Osteocyte (in vitro differentiated cells): ENCODE results near the gene ERI3. TPM values are rescaled to one million over a fixed set of nuclear protein-coding genes. Genes with fewer than 3 reads are reported as not detected.

Experiments
- DNase-seq: peaks from one replicate; pipeline ENCODE4 v3.0.0; 2021; ENCODE audit warnings: mixed read lengths; ENCODE audit not compliant: unreplicated experiment; ENCODE audit errors: extremely low spot score
- H3K27ac Mint-ChIP-seq: one replicate; pipeline ENCODE4 v1.8.0; 2021; ENCODE audit warnings: mild to moderate bottlenecking, mixed read lengths; ENCODE audit not compliant: unreplicated experiment
- H3K27me3 Mint-ChIP-seq: one replicate; pipeline ENCODE4 v1.8.0; 2021; ENCODE audit warnings: mixed read lengths; ENCODE audit not compliant: unreplicated experiment
- H3K36me3 Mint-ChIP-seq: one replicate; pipeline ENCODE4 v1.8.0; 2021; ENCODE audit warnings: mixed read lengths; ENCODE audit not compliant: unreplicated experiment
- H3K4me1 Mint-ChIP-seq: one replicate; pipeline ENCODE4 v1.8.0; 2021; ENCODE audit warnings: mixed read lengths; ENCODE audit not compliant: unreplicated experiment
- H3K4me3 Mint-ChIP-seq: one replicate; pipeline ENCODE4 v1.8.0; 2021; ENCODE audit warnings: mild to moderate bottlenecking, moderate library complexity, mixed read lengths; ENCODE audit not compliant: unreplicated experiment
- H3K9me3 Mint-ChIP-seq: one replicate; pipeline ENCODE4 v1.8.0; 2021; ENCODE audit warnings: mixed read lengths; ENCODE audit not compliant: unreplicated experiment
- total RNA-seq: library from RNA; stranded (reverse); gene quantifications from 2 replicates; pipeline ENCODE4 v1.2.1, GENCODE V29; 2021
- TF ChIP-seq, protein P1 (sequence below): fragments of 200-600 bp; sonication (generic); IDR thresholded peaks from 2 replicates; pipeline ENCODE4 v1.5.0; 2021; ENCODE audit warnings: antibody characterized with exemption, mild to moderate bottlenecking, moderate library complexity

ERI3 gene
- total RNA-seq, 1 donor from 2014 or later, result 58.6 TPM

GRCh38 chr1:44326821-44327465, 28.1 kb downstream of the ERI3 start:
- H3K27ac Mint-ChIP-seq, result peak overlapping the region; percentile 95
- DNase-seq, result no peak
- H3K9me3 Mint-ChIP-seq, result no peaks in the 10 kb centered on the region
- peaks cover 12% of the 10 kb centered on the region for H3K36me3 Mint-ChIP-seq
- TF ChIP-seq, protein P1, sequence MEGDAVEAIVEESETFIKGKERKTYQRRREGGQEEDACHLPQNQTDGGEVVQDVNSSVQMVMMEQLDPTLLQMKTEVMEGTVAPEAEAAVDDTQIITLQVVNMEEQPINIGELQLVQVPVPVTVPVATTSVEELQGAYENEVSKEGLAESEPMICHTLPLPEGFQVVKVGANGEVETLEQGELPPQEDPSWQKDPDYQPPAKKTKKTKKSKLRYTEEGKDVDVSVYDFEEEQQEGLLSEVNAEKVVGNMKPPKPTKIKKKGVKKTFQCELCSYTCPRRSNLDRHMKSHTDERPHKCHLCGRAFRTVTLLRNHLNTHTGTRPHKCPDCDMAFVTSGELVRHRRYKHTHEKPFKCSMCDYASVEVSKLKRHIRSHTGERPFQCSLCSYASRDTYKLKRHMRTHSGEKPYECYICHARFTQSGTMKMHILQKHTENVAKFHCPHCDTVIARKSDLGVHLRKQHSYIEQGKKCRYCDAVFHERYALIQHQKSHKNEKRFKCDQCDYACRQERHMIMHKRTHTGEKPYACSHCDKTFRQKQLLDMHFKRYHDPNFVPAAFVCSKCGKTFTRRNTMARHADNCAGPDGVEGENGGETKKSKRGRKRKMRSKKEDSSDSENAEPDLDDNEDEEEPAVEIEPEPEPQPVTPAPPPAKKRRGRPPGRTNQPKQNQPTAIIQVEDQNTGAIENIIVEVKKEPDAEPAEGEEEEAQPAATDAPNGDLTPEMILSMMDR, result no peak
- H3K27me3 Mint-ChIP-seq, result no peaks in the 10 kb centered on the region
- no peak overlapping the region for H3K4me3 Mint-ChIP-seq
- H3K4me1 Mint-ChIP-seq, result peaks cover 50% of the 10 kb centered on the region

GRCh38 chr1:44326024-44326701, 28.9 kb downstream of the ERI3 start:
- no peak for DNase-seq
- Mint-ChIP-seq H3K4me1 (peaks cover 50% of the 10 kb centered on the region), H3K9me3 (no peaks in the 10 kb centered on the region), H3K27ac (peak overlapping the region; percentile 76), H3K4me3 (no peak overlapping the region), H3K36me3 (peaks cover 12% of the 10 kb centered on the region), H3K27me3 (no peaks in the 10 kb centered on the region)
- TF ChIP-seq, protein P1, result no peak

DNA sequence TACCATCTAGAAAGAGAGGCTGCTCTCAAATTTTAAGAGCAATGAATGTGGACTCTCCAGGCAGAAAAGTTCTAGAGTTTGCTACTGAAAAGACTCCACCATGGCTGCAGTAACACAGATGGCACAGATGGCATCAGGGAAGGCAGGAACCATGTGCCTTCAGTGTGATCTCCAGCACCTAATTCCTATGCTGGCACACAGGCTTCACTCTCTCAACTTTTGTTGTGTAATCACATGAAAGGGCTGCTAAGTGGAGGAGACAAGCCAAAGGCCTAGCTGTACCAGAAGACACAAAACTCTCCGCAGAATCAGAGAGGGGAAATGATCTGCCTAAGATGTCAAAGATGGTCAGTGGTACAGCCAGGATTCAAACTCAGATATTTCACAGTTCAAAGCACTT, 31.1 kb downstream of the ERI3 start:
- no peaks in the 10 kb centered on the region for H3K9me3 Mint-ChIP-seq

GRCh38 chr1:44322367-44322766, 32.7 kb downstream of the ERI3 start:
- Mint-ChIP-seq H3K27me3 (no peaks in the 10 kb centered on the region), H3K36me3 (peaks cover 36% of the 10 kb centered on the region), H3K4me3 (no peak overlapping the region), H3K4me1 (peaks cover 29% of the 10 kb centered on the region), H3K27ac (no peak overlapping the region), H3K9me3 (no peaks in the 10 kb centered on the region)
- no peak for DNase-seq
- TF ChIP-seq, protein P1, result no peak

More for the DNA sequence above, 31.1 kb downstream of the ERI3 start:
- no peak for DNase-seq
- Mint-ChIP-seq H3K4me3 (no peak overlapping the region), H3K36me3 (peaks cover 21% of the 10 kb centered on the region), H3K27me3 (no peaks in the 10 kb centered on the region), H3K4me1 (peaks cover 40% of the 10 kb centered on the region), H3K27ac (no peak overlapping the region)
- TF ChIP-seq, protein P1, result no peak

DNA sequence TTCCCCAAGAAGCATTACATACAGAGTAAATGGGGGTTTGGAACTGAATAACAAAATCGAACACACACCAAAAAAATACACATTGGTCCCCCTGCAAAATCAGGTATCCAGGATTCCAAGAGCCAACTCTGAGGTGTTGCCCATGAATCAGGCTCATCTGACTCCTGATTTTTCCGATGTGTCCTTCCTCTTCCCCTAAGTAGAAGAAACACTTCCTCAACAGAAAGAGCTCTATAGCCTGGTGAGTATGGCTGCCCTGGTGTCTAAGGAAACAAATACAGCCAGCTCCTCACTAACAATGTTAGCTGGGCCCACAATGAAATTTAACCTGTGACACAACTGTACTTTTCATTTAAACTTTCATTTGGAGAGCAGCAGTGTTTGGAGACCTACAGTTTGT, 33.6 kb downstream of the ERI3 start:
- H3K9me3 Mint-ChIP-seq, result no peaks in the 10 kb centered on the region
- TF ChIP-seq, protein P1, result no peak
- no peak overlapping the region for H3K27ac Mint-ChIP-seq
- H3K27me3 Mint-ChIP-seq, result no peaks in the 10 kb centered on the region
- H3K4me3 Mint-ChIP-seq, result no peak overlapping the region
- DNase-seq, result no peak
- peaks cover 21% of the 10 kb centered on the region for H3K4me1 Mint-ChIP-seq
- peaks cover 37% of the 10 kb centered on the region for H3K36me3 Mint-ChIP-seq
